GM21367 (cell line): ENCODE measurements around the gene SLC9A1.

Experiments used
- ATAC-seq: cut with Tn5 transposase; IDR thresholded peaks from one replicate; pipeline ENCODE4 v1.9.1; 2021; ENCODE audit not compliant: unreplicated experiment

The SLC9A1 gene

DNA sequence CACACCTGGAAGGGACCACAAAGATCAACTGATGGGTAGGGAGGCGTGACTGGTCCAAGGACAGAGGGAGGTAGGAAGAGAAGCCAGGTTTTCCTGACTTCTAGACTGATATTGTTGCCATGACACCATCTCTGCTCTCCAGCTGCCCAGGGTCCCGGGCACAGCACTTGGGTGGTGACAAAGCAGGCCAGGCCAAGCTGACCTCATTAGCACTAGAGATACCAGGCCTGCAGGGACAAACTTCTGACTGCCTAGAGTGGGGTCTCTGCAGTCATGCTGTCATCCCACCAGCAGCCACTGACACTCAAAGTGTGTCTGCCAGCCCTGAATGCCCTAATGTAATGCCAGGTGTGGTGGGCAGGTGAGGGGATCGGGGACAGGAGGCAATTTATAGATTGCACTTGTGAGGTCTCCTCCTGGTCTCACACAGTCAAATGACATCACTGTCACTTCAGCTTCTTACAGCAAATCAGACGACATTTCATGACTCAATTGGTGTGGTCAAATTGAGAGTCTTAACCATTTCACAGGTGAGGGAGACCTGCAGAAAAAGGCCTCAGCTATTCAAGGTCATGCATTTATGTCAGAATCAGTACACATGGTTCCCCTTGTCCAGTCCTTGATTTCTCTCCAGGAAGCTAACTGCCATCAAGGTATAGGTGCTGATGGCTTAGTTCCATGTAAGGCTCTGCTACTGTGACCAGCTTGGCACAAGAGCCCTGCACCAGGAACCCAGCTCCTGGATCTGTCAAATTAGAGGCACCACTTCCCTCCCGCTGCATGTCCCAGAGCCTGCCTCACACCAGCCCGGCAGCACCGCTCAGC, 2.7 kb downstream of the SLC9A1 start:
- no peak for ATAC-seq

DNA sequence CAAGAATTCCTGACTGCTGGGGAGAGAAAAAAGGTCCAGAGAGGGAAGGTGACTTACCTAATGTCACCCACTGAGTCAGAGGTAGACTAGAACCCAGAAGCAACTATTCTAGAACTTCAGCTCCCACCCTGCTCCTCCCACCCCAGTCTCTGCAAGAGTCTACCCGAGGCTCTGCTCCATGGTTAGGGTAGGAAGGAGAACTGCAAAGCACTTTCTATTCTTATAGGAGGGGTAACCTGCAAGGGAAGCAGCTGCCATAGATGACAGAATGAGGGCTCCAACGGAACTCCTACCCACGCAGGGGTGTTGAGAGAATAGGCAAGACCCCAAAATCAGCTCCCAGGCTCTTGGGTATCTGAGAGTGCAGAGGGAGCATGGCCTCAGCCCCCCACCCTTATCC, 4.3 kb downstream of the SLC9A1 start:
- no peak for ATAC-seq

DNA sequence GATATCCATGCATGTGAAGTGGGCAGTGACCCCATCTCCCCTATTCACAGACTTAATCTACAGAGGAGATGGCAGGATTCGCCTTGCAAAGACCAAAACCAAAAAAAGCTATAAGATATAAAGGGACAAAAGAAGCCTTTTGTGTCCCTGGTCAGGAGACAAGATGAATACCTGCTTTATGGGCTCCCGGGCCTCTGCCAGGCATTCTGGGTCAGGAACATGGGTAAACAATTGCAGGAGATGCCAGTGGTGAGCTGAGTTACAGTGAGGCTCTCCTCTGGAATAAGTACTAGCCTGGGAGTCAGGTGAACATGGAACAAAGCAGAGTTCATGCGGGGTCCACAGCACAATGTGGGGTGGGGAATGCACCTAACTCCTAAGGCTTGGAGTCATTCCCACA, 4.7 kb downstream of the SLC9A1 start:
- ATAC-seq: no peak

DNA sequence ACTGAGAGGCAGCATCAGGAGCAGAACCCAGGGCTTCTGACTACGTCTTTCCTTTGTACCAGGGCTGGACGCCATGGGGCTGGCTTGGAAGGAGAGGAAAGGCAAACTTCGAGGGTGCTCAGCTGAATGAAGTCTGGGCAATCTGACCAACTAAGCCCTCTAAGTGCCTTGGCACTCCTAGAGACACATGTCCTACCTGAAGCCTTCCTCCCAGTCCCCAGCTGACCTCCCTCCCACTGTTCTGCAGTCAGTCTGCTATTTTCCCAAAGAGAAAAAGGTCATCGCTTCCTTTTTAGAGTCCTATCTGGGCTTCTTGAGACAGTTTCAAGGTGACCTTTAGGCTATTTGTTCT, 5.2 kb downstream of the SLC9A1 start:
- ATAC-seq: no peak

DNA sequence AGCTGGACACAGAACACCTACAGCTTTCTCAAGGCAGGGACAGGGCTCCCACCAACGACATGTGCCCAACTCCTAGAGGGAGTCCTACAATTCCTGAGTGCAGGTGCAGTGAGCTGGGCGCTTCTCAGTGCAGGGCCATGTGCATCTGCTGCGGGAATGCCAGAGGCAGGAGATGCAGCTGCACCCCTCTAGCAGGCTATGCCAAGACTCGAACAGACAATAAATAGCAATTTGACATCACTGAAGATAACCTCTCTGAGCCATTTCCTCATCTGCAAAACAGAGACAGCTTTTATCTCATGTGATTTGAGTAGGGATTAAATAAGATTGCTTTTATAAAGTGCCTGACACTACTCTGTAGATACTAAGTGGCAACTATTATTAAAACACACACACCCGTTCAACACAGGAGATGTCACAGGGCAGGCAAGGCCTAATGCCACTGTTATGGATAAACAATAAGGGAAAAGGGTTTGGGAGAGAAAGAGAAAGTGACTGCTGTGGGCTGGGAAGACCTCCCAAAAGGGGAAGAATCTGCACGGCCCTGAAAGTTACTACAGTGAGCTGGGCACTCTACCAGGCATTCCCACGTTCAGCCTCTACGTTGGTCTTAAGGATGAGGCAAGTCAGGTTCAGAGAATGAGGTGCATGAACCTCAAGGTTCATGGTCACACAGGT, 5.7 kb downstream of the SLC9A1 start:
- ATAC-seq: no peak

DNA sequence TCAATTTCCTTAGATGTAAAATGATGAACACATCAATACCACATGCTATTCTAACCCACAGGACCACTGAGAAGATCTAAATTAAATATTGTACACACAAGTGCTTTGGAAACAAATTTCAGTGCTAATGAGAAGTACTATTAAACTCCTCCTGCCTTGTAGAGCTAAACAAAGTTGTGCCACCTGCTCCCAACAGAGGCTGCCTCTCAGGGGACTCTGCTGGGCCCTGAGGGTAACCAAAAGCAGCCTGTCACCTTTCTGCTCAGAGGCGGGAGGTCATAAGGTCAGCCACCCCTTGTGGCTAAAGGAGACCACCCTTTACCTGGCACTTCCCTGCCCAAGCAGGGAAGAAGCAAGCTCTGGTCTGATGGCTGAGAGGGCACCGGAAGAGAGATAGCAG, 6.3 kb downstream of the SLC9A1 start:
- ATAC-seq: no peak

DNA sequence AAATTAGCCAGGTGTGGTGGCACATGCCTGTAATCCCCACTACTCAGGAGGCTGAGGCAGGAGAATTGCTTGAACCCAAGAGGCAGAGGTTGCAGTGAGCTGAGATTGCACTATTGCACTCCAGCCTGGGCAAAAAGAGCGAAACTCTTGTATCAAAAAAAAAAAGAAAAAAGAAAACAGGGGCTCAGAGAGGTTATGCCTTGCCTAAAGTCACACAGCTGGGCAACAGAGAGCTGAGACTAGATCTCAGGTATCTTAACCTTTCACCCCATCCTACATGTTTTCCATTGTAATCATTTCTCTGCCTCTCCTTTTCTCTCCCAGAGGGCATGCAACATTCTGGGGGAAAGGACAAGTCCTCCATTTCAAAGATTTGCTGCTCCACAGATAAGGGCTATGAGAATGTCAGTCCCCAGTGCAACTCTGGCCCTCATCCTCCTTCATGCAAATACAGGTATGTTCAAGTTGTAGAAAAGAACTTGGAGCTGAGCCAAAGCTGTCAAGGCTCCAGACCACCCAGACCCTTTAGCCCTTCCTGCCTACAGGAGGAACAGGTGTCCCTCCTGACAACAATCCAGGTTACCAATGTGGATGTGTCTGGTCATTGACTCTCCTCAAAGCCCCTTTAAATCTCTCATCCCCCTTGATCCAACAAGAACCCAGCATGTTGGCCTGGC, 6.9 kb downstream of the SLC9A1 start:
- no peak for ATAC-seq

DNA sequence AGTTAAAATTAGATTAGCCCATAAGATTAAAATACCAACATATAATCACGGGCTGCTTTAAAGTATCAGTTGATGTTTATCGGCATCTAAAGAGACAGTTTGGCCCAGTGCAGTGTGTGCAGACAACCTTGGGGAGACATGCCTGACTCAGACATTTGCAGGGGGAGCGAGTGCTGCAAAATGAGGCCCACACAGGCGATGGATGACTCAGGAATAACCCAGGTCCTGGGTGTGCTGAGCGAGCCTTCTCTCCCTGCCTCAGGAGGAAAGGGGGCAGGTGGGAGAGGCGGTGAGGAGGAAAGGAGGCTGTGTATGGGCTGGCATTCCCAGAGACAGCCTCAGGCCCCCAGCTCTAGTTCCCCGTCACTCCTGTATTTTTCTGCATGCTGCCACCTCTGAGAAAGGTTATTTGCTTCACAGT, 9.0 kb downstream of the SLC9A1 start:
- no peak for ATAC-seq

DNA sequence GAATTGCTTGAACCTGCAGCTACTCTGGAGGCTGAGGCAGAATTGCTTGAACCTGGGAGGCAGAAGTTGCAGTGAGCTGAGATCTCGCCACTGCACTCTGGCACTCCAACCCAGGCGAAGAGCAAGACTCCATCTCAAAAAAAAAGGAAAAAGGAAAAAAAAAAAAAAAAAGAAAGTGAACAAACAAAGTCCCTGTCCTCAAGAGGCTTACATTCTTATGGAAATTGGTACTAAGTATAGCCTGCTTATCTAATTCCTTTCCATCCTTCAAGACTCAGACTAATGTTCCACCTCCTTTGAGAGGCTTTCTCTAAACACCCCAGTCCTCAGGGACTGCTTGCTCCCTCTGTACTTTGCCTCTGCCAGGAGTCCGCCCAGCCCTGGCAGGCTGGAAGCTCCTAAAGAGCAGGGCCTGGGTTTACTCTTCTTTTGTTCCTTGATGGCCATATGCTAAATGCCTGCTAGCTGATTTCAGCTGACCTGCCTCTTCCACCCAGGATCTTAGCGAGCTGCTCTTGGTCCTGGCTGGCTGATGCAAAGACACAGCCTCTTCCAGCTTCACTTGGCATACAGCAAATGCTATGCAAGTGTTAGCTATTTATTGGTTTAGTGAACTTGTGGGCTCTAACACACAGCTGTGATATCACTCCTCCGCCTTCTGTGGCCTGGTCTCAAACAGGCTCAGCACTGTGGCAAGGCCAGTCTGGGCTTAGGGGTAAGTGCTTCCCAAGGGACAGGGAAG, 9.8 kb downstream of the SLC9A1 start:
- ATAC-seq: no peak

DNA sequence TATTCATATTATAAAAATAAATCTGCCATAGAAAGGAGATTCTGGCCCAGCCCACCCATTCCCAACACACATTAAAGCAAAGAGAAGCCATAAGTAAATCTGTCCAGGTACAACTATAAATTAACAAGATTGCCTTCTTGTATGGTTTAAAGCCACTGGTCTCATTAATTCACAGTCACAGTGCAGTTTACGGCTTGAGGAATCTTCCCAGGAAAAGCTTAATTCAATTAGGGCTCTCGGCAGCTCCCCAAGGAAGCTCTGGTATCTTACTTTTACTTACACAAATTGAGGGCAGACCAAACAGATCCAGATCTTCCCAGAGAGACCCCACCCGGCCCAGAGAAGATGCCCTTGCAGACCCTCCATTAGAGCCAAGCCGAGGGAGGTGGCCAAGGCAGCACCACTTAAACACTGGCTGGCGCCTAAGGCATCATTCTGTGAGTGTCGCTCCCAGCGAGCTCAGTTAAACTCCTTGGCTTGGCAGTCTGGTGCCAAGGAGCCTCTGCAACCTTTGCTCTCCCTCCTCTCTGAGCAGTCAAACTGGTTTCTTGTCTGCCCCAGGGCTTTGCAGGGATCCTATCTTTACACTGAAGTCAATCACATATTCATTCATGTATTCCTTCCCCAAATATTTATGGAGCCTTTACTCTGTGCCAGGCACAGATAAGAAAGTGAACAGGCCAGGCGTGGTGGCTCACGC, 10.7 kb downstream of the SLC9A1 start:
- no peak for ATAC-seq

DNA sequence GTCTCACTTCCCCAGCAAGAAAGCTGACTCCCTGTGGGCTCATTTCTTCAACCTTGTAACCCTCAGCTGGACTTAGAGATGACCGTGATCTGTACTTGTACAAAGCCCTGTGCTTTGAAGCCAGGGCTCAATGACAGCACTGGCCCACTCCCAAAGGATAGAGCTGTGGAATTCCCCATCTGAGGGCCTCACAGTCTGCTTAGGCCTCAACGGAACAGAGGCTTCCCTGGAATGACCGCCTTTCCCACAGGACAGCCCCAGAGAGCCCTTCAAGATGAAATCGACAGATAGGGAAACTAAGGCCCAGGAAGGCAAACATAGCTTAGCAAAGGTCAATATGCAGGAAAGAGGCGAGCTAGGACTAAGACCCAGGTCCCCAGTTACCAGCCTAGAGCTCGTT, 11.5 kb downstream of the SLC9A1 start:
- no peak for ATAC-seq

DNA sequence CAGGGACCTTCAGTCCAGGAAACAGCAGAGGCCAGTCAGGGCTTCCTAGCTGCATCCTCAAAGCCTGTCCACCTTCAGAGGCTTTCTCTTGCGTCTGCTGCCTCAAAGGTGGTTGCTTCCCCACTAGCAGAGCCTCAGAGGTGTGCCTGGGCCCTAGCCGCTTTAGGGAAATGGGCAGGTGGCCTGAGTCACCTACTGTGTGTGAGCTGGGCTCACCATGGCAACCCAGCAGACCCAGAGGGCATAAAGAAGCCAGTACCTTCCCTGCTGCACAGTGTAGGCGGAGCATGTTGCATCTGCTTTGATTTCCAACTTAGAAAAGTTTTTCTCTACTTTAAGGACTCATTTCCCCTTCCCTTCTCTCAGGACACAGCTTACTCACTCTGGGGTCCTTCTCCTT, 12.5 kb downstream of the SLC9A1 start:
- no peak for ATAC-seq

DNA sequence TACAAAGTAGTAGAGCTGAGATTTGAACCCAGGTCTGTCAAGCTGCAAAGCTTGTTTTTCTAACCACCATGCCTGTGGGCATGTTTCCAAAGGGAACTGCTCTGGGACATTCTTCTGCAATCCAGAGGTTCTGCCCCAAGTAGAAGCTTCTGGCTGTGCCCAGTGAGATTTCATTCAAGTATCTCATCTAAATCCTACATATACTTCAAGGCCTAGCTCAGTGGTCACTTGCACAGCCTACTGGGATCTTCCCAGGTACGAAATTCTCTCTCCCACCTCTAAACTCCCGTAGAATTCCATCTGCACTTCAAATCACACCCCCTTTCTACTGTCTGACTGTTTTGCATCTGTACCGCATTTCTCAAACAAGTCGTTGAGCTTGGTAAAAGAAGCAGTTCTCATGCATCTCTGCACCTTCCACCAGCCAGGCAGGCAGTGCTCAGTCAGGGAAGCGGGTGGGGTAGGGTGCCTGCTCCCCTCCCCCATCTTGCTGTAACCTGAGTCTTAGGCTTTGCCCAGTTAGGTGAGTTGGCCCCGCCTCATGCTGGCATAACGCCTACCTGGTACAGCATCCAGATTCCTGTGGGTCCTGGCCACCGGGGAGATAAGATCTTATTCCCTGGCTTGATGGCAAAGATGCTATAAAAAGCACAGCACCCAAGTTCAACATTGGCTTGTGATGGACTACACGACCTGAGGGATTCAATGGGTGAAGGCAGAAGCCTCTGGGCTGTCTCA, 13.5 kb downstream of the SLC9A1 start:
- ATAC-seq: no peak

DNA sequence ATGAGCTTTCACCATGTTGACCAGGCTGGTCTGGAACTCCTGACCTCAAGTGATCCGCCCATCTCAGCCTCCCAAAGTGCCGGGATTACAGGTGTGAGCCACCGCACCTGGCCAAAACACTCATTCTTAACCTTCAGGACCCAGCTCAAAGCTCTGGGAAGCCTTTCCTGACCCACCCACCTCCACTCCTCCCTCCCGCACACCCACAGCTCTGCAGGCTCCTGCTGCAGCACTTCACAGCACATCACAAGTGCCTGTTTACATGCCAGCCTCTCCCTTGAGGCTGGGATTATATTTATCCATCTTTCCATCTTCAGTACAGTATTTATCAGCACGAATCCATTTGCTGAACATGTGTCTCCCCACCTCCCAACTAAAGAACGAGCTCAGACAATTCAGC, 14.9 kb downstream of the SLC9A1 start:
- no peak for ATAC-seq

DNA sequence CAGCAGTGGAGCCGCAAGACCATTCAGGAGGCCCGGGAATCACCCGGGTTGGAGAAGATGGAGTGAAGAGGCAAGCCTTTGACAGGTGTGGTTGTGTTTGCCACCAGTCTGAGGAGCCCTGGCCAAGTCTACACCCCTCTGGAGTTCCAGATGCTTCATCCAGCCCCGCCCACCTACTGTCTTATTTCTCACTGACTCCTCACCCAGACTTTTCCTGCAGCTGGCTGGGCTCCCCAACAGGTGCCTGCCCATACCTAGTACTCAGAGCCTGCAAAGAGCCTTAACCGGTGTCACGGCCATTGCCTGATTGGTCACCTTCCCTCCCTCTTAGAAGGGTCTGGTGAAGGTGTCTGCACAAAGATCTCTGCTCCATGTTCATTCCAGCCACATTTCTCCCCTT, 16.0 kb downstream of the SLC9A1 start:
- no peak for ATAC-seq

DNA sequence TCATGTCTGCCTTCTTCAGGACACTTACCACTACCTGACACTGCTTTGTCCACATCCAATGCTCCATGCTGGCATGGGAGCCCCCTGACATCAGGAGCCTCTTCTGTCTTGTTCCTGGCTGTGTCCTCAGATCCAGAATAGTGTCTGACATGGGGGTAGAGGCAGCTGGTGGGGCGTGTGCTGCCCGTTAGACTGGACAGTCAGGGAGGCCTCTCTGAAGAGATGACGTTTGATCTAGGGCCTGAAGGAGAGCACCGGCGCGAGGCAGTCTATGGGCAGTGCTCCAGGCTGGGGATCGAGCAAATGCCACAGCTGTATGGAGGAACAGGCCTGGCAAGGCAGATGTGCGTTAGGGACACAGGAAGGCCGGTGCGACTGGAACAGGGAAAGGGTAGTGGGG, 16.6 kb downstream of the SLC9A1 start:
- no peak for ATAC-seq

DNA sequence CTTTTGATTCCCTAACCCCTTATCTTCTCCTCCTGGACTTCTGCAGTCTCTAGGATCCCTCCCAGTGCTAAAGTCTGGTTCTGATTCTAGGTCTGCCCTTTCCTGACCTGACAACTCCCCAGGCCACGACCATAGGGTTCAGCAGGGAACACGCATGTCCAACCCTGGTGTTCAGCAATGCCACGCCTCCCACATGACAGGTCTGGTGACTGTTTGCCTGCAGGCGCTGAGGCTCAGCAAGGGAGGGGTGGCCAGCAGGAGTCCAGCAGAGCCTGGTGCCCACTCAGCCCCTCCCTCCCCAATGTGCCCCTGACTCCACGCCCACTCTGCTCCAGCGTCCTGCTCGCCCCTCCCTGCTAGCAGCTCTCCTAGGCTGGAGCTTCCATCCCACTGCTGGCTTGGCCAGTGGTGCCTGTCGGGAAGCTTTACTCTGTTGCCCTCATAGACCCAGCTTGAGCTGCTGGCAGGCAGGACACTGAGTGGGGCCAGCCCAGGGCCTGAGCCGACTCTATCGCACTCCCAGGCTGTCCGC, 17.3 kb downstream of the SLC9A1 start:
- no peak for ATAC-seq

DNA sequence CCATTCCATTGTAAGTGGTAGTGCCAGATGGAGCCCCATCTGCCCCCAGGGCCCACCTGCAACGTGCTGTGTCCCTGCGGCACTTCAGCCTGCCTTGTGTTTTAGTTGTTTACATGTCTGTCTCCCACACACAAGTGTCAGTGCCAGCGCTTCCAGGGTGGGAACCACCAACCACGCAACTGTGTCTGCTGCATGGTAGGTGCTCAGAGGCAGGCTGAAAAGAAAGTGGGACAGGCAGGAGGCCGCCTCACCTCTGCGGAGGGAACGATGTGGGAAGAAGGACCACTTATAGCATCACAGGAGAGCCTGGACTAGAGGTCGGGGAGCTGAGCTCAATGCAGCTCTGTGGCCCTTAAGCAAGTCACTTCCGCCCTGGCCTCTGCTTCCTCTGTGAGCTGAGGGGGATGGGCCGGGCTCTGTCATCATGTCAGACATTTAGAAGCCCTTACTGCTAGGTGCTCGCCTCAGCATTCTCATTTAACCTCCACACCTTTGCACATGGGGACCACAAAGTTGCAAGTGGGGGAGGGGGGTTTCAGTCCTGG, 17.9 kb downstream of the SLC9A1 start:
- no peak for ATAC-seq

DNA sequence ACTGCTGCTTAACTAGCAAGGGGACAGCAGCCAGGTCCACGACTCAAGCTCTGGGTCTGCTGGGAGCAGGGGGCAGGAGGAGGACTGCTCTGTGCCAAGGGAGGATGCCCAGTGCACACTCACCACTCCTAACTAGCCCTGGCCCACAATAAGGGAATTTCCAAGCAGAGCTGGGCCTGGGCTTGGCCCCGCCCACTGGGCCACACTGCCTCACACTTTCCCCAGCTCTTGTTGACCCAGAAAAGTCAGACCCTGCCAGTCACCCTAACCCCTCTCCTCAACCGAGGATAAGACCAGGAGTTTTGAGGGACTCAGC, 18.7 kb downstream of the SLC9A1 start:
- ATAC-seq: no peak
